Liver (tissue), 3 donors: ENCODE measurements around the gene ADGRG2.

Experiments used
- CTCF ChIP-seq: fragments of 150-350 bp; IDR thresholded peaks from 2 replicates; pipeline ENCODE4 v1.5.1; 2017; ENCODE audit warnings: improper control_type of control experiment, low read depth, low read length; ENCODE audit not compliant: missing input control
- GABPA ChIP-seq, 2 donors: IDR thresholded peaks in 1 of 2; conservative IDR thresholded peaks in 1 of 2; 2 replicates each; pipeline ENCODE4 v1.6.1; 2016; ENCODE audit warnings: antibody characterized with exemption in 2 of 2, mild to moderate bottlenecking in 1 of 2, moderate library complexity in 1 of 2
- JUND ChIP-seq, 2 donors: IDR thresholded peaks; 2 replicates each; pipeline ENCODE4 v1.6.1; 2016; ENCODE audit warnings: antibody characterized with exemption in 2 of 2
- RAD21 ChIP-seq, 2 donors: IDR thresholded peaks; 2 replicates each; pipeline ENCODE4 v1.6.1; 2016; ENCODE audit warnings: antibody characterized with exemption in 2 of 2, mild to moderate bottlenecking in 2 of 2
- SP1 ChIP-seq: IDR thresholded peaks from 2 replicates; pipeline ENCODE4 v1.6.1; 2018; ENCODE audit warnings: antibody characterized with exemption, mild to moderate bottlenecking
- TF ChIP-seq, protein P1 (sequence below): IDR thresholded peaks from 2 replicates; pipeline ENCODE4 v1.6.1; 2016; ENCODE audit warnings: antibody characterized with exemption, mild to moderate bottlenecking
- donor health status: healthy.
- donor health status: healthy.

DNA sequence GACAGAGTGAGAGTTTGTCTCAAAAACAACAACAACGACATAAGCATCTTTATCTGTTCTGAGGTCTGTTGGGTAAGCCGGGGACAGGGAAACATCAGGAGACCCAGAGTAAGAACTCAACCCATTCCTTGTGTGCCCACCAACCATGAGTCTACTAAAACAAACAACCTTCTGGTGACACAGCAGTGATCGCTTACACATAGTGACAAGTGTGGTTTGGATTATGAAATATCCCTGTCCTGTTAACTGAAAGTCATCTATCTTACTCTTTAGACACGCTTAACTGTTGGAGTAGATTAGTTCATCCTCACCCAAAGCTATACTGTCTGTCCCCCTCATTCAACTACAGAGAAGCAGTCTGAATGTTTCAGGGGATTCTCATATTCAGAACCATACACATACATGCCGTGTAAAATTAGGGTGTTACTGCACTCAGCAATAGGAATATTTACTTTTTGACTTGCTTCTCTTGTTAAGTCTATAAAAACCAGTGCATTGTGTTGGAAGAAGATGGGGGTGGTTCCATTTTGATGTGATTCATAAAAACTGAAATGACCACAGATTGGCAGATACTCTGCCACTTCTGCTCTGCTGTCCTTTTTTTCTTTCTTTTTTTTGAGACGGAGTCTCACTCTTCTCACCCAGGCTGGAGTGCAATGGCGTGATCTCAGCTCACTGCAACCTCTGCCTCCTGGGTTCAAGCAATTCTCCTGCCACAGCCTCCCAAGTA is 165.8 kb downstream of the ADGRG2 start:
- no peak for TF ChIP-seq CTCF
- no peak for TF ChIP-seq RAD21 (IDR thresholded peaks at IDR 0.05)
- no peak for TF ChIP-seq JUND (IDR thresholded peaks at IDR 0.05)
- TF ChIP-seq, protein P1, sequence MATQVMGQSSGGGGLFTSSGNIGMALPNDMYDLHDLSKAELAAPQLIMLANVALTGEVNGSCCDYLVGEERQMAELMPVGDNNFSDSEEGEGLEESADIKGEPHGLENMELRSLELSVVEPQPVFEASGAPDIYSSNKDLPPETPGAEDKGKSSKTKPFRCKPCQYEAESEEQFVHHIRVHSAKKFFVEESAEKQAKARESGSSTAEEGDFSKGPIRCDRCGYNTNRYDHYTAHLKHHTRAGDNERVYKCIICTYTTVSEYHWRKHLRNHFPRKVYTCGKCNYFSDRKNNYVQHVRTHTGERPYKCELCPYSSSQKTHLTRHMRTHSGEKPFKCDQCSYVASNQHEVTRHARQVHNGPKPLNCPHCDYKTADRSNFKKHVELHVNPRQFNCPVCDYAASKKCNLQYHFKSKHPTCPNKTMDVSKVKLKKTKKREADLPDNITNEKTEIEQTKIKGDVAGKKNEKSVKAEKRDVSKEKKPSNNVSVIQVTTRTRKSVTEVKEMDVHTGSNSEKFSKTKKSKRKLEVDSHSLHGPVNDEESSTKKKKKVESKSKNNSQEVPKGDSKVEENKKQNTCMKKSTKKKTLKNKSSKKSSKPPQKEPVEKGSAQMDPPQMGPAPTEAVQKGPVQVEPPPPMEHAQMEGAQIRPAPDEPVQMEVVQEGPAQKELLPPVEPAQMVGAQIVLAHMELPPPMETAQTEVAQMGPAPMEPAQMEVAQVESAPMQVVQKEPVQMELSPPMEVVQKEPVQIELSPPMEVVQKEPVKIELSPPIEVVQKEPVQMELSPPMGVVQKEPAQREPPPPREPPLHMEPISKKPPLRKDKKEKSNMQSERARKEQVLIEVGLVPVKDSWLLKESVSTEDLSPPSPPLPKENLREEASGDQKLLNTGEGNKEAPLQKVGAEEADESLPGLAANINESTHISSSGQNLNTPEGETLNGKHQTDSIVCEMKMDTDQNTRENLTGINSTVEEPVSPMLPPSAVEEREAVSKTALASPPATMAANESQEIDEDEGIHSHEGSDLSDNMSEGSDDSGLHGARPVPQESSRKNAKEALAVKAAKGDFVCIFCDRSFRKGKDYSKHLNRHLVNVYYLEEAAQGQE = no peak
- no peak for TF ChIP-seq GABPA (IDR thresholded peaks at IDR 0.05 in 1 of 2, conservative IDR thresholded peaks at IDR 0.05 in 1 of 2)
- no peak for TF ChIP-seq SP1
